Measurements from ENCODE around the gene GGACT.

GRCh38 chr13:100608906-100609305, 20.3 kb upstream of the GGACT start:
- TF ChIP-seq CTCF (IDR thresholded peaks at IDR 0.05; ENCODE audit: low read length), result no peak
- no peak for TF ChIP-seq EZH2 (IDR thresholded peaks at IDR 0.05; ENCODE audit: borderline replicate concordance, low read length)
